Rectal smooth muscle tissue (tissue), 1 donor: ENCODE results near the gene PHF10.
A peak's percentile ranks its signal among the peaks of the same experiment; 100 is the strongest.

ENCODE experiments used
- H3K27ac ChIP-seq: one replicate; pipeline ENCODE4 v1.7.0; 2013; ENCODE audit warnings: low read depth, low read length, inconsistent platforms
- H3K27me3 ChIP-seq: one replicate; pipeline ENCODE4 v1.7.0; 2013; ENCODE audit warnings: low read length; ENCODE audit not compliant: control insufficient read depth, insufficient read depth
- H3K36me3 ChIP-seq: one replicate; pipeline ENCODE4 v1.7.0; 2013; ENCODE audit warnings: low read length; ENCODE audit not compliant: control insufficient read depth, insufficient read depth
- H3K4me1 ChIP-seq: one replicate; pipeline ENCODE4 v1.7.0; 2013; ENCODE audit warnings: low read length; ENCODE audit not compliant: control insufficient read depth, insufficient read depth
- H3K4me3 ChIP-seq: one replicate; pipeline ENCODE4 v1.7.0; 2013; ENCODE audit warnings: low read length
- H3K9ac ChIP-seq: one replicate; pipeline ENCODE4 v1.7.0; 2013; ENCODE audit warnings: low read length

The PHF10 gene

GRCh38 chr6:169738976-169739529 lies 14.8 kb upstream of the PHF10 start:
- Histone ChIP-seq H3K4me1 (no peaks in the 10 kb centered on the region), H3K36me3 (no peaks in the 10 kb centered on the region), H3K4me3 (no peak overlapping the region), H3K27ac (no peak overlapping the region), H3K27me3 (no peaks in the 10 kb centered on the region), H3K9ac (no peak overlapping the region)

- Histone ChIP-seq H3K4me3 (no peak overlapping the region), H3K4me1 (no peaks in the 10 kb centered on the region), H3K9ac (no peak overlapping the region), H3K36me3 (no peaks in the 10 kb centered on the region), H3K27me3 (no peaks in the 10 kb centered on the region), H3K27ac (no peak overlapping the region)
Observed at GRCh38 chr6:169738204-169738975, 14.1 kb upstream of the PHF10 start.

GRCh38 chr6:169729961-169730360 lies 5.7 kb upstream of the PHF10 start:
- Histone ChIP-seq H3K9ac (no peak overlapping the region), H3K36me3 (no peaks in the 10 kb centered on the region), H3K4me3 (no peak overlapping the region), H3K27ac (no peak overlapping the region), H3K4me1 (peaks cover 3% of the 10 kb centered on the region), H3K27me3 (no peaks in the 10 kb centered on the region)

GRCh38 chr6:169726963-169727362 lies 2.7 kb upstream of the PHF10 start:
- no peaks in the 10 kb centered on the region for H3K27me3 ChIP-seq
- peaks cover 12% of the 10 kb centered on the region for H3K4me1 ChIP-seq
- no peak overlapping the region for H3K9ac ChIP-seq
- no peak overlapping the region for H3K4me3 ChIP-seq
- no peaks in the 10 kb centered on the region for H3K36me3 ChIP-seq
- H3K27ac ChIP-seq, result no peak overlapping the region

GRCh38 chr6:169726049-169726400 lies 1.7 kb upstream of the PHF10 start:
- H3K4me3 ChIP-seq, result no peak overlapping the region
- no peak overlapping the region for H3K27ac ChIP-seq
- H3K9ac ChIP-seq, result no peak overlapping the region
- H3K36me3 ChIP-seq, result no peaks in the 10 kb centered on the region
- H3K4me1 ChIP-seq, result peaks cover 12% of the 10 kb centered on the region
- H3K27me3 ChIP-seq, result no peaks in the 10 kb centered on the region

- H3K27me3 ChIP-seq, result no peaks in the 10 kb centered on the region
- H3K27ac ChIP-seq, result peak overlapping the region; percentile 64
- peak overlapping the region; percentile 58 for H3K4me3 ChIP-seq
- no peaks in the 10 kb centered on the region for H3K36me3 ChIP-seq
- no peak overlapping the region for H3K9ac ChIP-seq
- H3K4me1 ChIP-seq, result peaks cover 12% of the 10 kb centered on the region
Observed at GRCh38 chr6:169725125-169726048, 1.1 kb upstream of the PHF10 start.

- H3K4me3 ChIP-seq, result peak overlapping the region; percentile 48
- peaks cover 12% of the 10 kb centered on the region for H3K4me1 ChIP-seq
- no peak overlapping the region for H3K9ac ChIP-seq
Observed at GRCh38 chr6:169723991-169724493, 258 bp downstream of the PHF10 start.

GRCh38 chr6:169723200-169723909 lies 945 bp downstream of the PHF10 start:
- Histone ChIP-seq H3K27ac (peak overlapping the region; percentile 76), H3K4me3 (peak overlapping the region; percentile 75), H3K36me3 (no peaks in the 10 kb centered on the region), H3K27me3 (no peaks in the 10 kb centered on the region), H3K4me1 (peaks cover 12% of the 10 kb centered on the region), H3K9ac (peak overlapping the region; percentile 54)

More at GRCh38 chr6:169723991-169724493, 258 bp downstream of the PHF10 start:
- Histone ChIP-seq H3K27me3 (no peaks in the 10 kb centered on the region), H3K27ac (peak overlapping the region; percentile 82), H3K36me3 (no peaks in the 10 kb centered on the region)

GRCh38 chr6:169722362-169723199 lies 1.7 kb downstream of the PHF10 start:
- Histone ChIP-seq H3K27me3 (no peaks in the 10 kb centered on the region), H3K36me3 (no peaks in the 10 kb centered on the region), H3K4me1 (peaks cover 12% of the 10 kb centered on the region), H3K27ac (peak overlapping the region; percentile 76), H3K9ac (peak overlapping the region; percentile 47), H3K4me3 (peak overlapping the region; percentile 75)

GRCh38 chr6:169720207-169720855 lies 4.0 kb downstream of the PHF10 start:
- Histone ChIP-seq H3K4me3 (no peak overlapping the region), H3K9ac (no peak overlapping the region), H3K4me1 (peaks cover 11% of the 10 kb centered on the region), H3K36me3 (no peaks in the 10 kb centered on the region), H3K27ac (no peak overlapping the region), H3K27me3 (no peaks in the 10 kb centered on the region)

- H3K4me3 ChIP-seq, result no peak overlapping the region
- no peak overlapping the region for H3K9ac ChIP-seq
- H3K27me3 ChIP-seq, result no peaks in the 10 kb centered on the region
- H3K4me1 ChIP-seq, result peaks cover 9% of the 10 kb centered on the region
- H3K27ac ChIP-seq, result no peak overlapping the region
- H3K36me3 ChIP-seq, result peaks cover 4% of the 10 kb centered on the region
Observed at GRCh38 chr6:169719117-169719516, 5.2 kb downstream of the PHF10 start.
